CD14-positive monocyte (primary cell): Measurements from ENCODE around the gene DAB2IP. TPM values are rescaled to one million over a fixed set of nuclear protein-coding genes. Genes with fewer than 3 reads are reported as not detected.

ENCODE experiments used
- DNase-seq, 3 donors: peaks; one replicate each; pipeline ENCODE4 v3.0.0-alpha.2; 2011 to 2022
- H2AFZ ChIP-seq: 2 replicates; pipeline ENCODE4 v1.6.0; 2012; ENCODE audit warnings: mild to moderate bottlenecking, low read depth, low read length, inconsistent platforms; ENCODE audit not compliant: insufficient read depth, poor library complexity, severe bottlenecking
- H3K27ac ChIP-seq, 2 donors: 1 replicate in 1 of 2; 2 replicates in 1 of 2; pipeline ENCODE4 v1.5.1; 2012 to 2013; ENCODE audit warnings: low read length in 2 of 2, control low read depth in 1 of 2, inconsistent platforms in 1 of 2, low read depth in 1 of 2, mild to moderate bottlenecking in 1 of 2
- H3K27me3 ChIP-seq, 2 donors: one replicate each; pipeline versions ENCODE4 v1.6.0 to v1.6.1; 2011 to 2013; ENCODE audit warnings: low read length in 2 of 2; ENCODE audit not compliant: control insufficient read depth in 2 of 2, insufficient read depth in 2 of 2
- H3K36me3 ChIP-seq, 2 donors: replicated peaks in 1 of 2; 1 replicate in 1 of 2; 2 replicates in 1 of 2; pipeline versions ENCODE4 v1.5.1 to v1.6.1; 2012 to 2013; ENCODE audit warnings: low read length in 2 of 2, control low read depth in 1 of 2, inconsistent platforms in 1 of 2, mild to moderate bottlenecking in 1 of 2; ENCODE audit not compliant: insufficient read depth in 2 of 2, control insufficient read depth in 1 of 2
- H3K4me1 ChIP-seq, 2 donors: 1 replicate in 1 of 2; 2 replicates in 1 of 2; pipeline versions ENCODE4 v1.5.1 to v1.6.1; 2012 to 2013; ENCODE audit warnings: low read length in 2 of 2, control low read depth in 1 of 2, inconsistent platforms in 1 of 2, mild to moderate bottlenecking in 1 of 2, moderate library complexity in 1 of 2; ENCODE audit not compliant: insufficient read depth in 2 of 2, control insufficient read depth in 1 of 2
- H3K4me2 ChIP-seq: replicated peaks from 2 replicates; pipeline ENCODE3; 2012; ENCODE audit warnings: low read length, moderate library complexity, mild to moderate bottlenecking; ENCODE audit not compliant: poor library complexity, severe bottlenecking; ENCODE audit errors: extremely low read depth
- H3K4me3 ChIP-seq, 3 experiments: fragments of 200-600 bp in 1 of 3; sonication (generic) in 1 of 3; replicated peaks in 1 of 3; 1 replicate in 2 of 3; 2 replicates in 1 of 3; pipeline ENCODE4 v1.5.1; 2011 to 2013; ENCODE audit warnings: low read length in 3 of 3, mild to moderate bottlenecking in 3 of 3, control low read depth in 2 of 3, low read depth in 2 of 3, inconsistent platforms in 1 of 3, moderate library complexity in 1 of 3
- H3K79me2 ChIP-seq: 2 replicates; pipeline ENCODE4 v1.6.0; 2012; ENCODE audit warnings: mild to moderate bottlenecking, control low read depth, inconsistent platforms, low read length, moderate library complexity; ENCODE audit not compliant: insufficient read depth
- H3K9ac ChIP-seq: 2 replicates; pipeline ENCODE4 v1.6.0; 2017; ENCODE audit warnings: low read length, mild to moderate bottlenecking; ENCODE audit not compliant: insufficient read depth, poor library complexity, severe bottlenecking
- H3K9me3 ChIP-seq, 2 donors: replicated peaks in 1 of 2; 1 replicate in 1 of 2; 2 replicates in 1 of 2; pipeline versions ENCODE4 v1.5.1 to v1.6.1; 2012 to 2013; ENCODE audit warnings: low read length in 2 of 2, control low read depth in 1 of 2; ENCODE audit not compliant: control insufficient read depth in 1 of 2, insufficient read depth in 1 of 2
- H4K20me1 ChIP-seq: 2 replicates; pipeline ENCODE4 v1.6.0; 2012; ENCODE audit warnings: mild to moderate bottlenecking, low read length, control low read depth, moderate library complexity; ENCODE audit not compliant: insufficient read depth
- H3K27ac Mint-ChIP-seq, 7 donors: one replicate each; pipeline ENCODE4 v1.8.0; 2020; ENCODE audit warnings: mild to moderate bottlenecking in 7 of 7, mixed read lengths in 7 of 7, moderate library complexity in 6 of 7, inconsistent platforms in 2 of 7
- H3K27me3 Mint-ChIP-seq, 3 donors: one replicate each; pipeline ENCODE4 v1.8.0; 2021 to 2022; ENCODE audit warnings: low read depth in 3 of 3, mild to moderate bottlenecking in 3 of 3, mixed read lengths in 3 of 3, moderate library complexity in 3 of 3, inconsistent platforms in 1 of 3
- H3K36me3 Mint-ChIP-seq, 2 donors: one replicate each; pipeline ENCODE4 v1.8.0; 2020; ENCODE audit warnings: mixed read lengths in 2 of 2, inconsistent platforms in 1 of 2, mild to moderate bottlenecking in 1 of 2
- H3K4me1 Mint-ChIP-seq: one replicate; pipeline ENCODE4 v1.8.0; 2020; ENCODE audit warnings: mild to moderate bottlenecking, mixed read lengths
- H3K4me3 Mint-ChIP-seq, 2 donors: one replicate each; pipeline ENCODE4 v1.8.0; 2020; ENCODE audit warnings: mild to moderate bottlenecking in 2 of 2, mixed read lengths in 2 of 2, moderate library complexity in 1 of 2
- H3K9me3 Mint-ChIP-seq, 7 donors: one replicate each; pipeline ENCODE4 v1.8.0; 2020 to 2022; ENCODE audit warnings: mixed read lengths in 7 of 7, mild to moderate bottlenecking in 6 of 7, moderate library complexity in 6 of 7, inconsistent platforms in 2 of 7
- CTCF ChIP-seq: fragments of 200-600 bp; IDR thresholded peaks from one replicate; pipeline ENCODE4 v1.8.0; 2022; ENCODE audit warnings: antibody characterized with exemption, mild to moderate bottlenecking
- WGBS: methylation state at CpG from one replicate; pipeline ENCODE4 v1.1.5; 2013; ENCODE audit warnings: missing lambda C conversion rate; ENCODE audit not compliant: insufficient coverage; 5-methylcytosine and 5-hydroxymethylcytosine counted together
- intact Hi-C, 2 donors: fragments of 100-400 bp; cut with micrococcal nuclease; formaldehyde crosslinking; loops; one replicate each; pipeline versions ENCODE4 v1.15.0 to v1.15.1; 2023
- polyA plus RNA-seq, 3 donors: library from polyadenylated mRNA; depleted of rRNA in 1 of 3; unstranded in 2 of 3; stranded (reverse) in 1 of 3; fragments of 300-500 nt in 2 of 3; fragments of >200 nt in 1 of 3; fragmentation: Illumina TruSeq in 2 of 3; gene quantifications; 1 replicate in 2 of 3; 2 replicates in 1 of 3; pipeline ENCODE4 v1.2.3, GENCODE V29; 2012 to 2021

The DAB2IP gene
- polyA plus RNA-seq, 3 donors = 0.13 TPM; not detected in 2

- no peak for DNase-seq
- no peak overlapping the region for H3K4me3 Mint-ChIP-seq
- intact Hi-C loops = no loop called here
- no peaks in the 10 kb centered on the region for H3K4me1 Mint-ChIP-seq
- H3K27ac Mint-ChIP-seq = no peak overlapping the region
- no peak for TF ChIP-seq CTCF
- H3K79me2 ChIP-seq = no peaks in the 10 kb centered on the region
- H3K9me3 Mint-ChIP-seq = no peaks in the 10 kb centered on the region
- no peaks in the 10 kb centered on the region for H3K36me3 ChIP-seq
- 94% methylated on average over 6 of the region's 9 CpGs for WGBS
- H3K4me2 ChIP-seq = no peak overlapping the region
- H3K27me3 ChIP-seq = no peaks in the 10 kb centered on the region
- H2AFZ ChIP-seq = no peak overlapping the region
- H3K4me1 ChIP-seq = no peaks in the 10 kb centered on the region
- no peak overlapping the region for H3K9ac ChIP-seq
- H4K20me1 ChIP-seq = no peaks in the 10 kb centered on the region
- no peak overlapping the region for H3K27ac ChIP-seq
- no peaks in the 10 kb centered on the region for H3K36me3 Mint-ChIP-seq
- H3K27me3 Mint-ChIP-seq = peaks cover 2 to 10% (median 2%) of the 10 kb centered on the region in 3 donors
- H3K4me3 ChIP-seq = no peak overlapping the region
- H3K9me3 ChIP-seq = no peaks in the 10 kb centered on the region
These were observed 112.9 kb downstream of the DAB2IP start for GRCh38 chr9:121764371-121764730.

GRCh38 chr9:121765021-121765950 is 113.9 kb downstream of the DAB2IP start:
- H3K36me3 ChIP-seq = no peaks in the 10 kb centered on the region
- no peaks in the 10 kb centered on the region for H3K79me2 ChIP-seq
- H2AFZ ChIP-seq = no peak overlapping the region
- 86% methylated on average over 6 of the region's 8 CpGs for WGBS
- Mint-ChIP-seq H3K27me3 (peaks cover 2 to 7% (median 4%) of the 10 kb centered on the region in 3 donors), H3K36me3 (no peaks in the 10 kb centered on the region), H3K4me3 (no peak overlapping the region), H3K9me3 (no peaks in the 10 kb centered on the region), H3K27ac (no peak overlapping the region), H3K4me1 (no peaks in the 10 kb centered on the region)
- H3K9ac ChIP-seq = no peak overlapping the region
- no peaks in the 10 kb centered on the region for H3K4me1 ChIP-seq
- no peaks in the 10 kb centered on the region for H3K27me3 ChIP-seq
- no peaks in the 10 kb centered on the region for H3K9me3 ChIP-seq
- DNase-seq = no peak
- no peak overlapping the region for H3K4me3 ChIP-seq
- H3K27ac ChIP-seq = no peak overlapping the region
- TF ChIP-seq CTCF = no peak
- no peaks in the 10 kb centered on the region for H4K20me1 ChIP-seq
- no peak overlapping the region for H3K4me2 ChIP-seq
- intact Hi-C loops = no loop called here
